ENCODE data around the gene SEMA4D. TPM values are rescaled to one million over a fixed set of nuclear protein-coding genes. Genes with fewer than 3 reads are reported as not detected.
"Not testable (repeated sequence)": the region's sequence is repeated elsewhere in the genome, so short reads cannot be mapped to it uniquely, and the experiment has no call there.

Gene SEMA4D
- total RNA-seq, 4 donors from 2014 or later = 31.1 to 59.2 (median 42.1) TPM

DNA sequence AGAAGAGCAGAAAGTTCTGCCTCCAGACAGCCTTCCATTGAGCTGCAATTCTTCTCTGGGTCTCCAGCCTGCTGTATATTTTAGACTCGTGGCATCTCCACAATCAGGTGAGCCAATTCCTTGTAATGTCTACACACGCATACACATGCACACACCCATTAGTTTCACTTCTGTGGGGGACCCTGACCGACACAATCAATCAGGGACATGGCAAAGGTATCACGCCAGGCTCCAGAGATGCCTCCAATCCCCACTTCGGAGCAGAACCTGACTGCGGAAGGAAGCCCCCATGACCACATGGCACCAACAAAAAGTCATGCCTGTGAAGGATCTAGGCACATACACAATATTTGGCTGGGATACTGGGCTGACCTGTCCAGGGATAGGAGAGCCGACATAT is 21.4 kb downstream of the SEMA4D start:
- intact Hi-C loops (cut with DNase I; ENCODE audit: low total_unique reads) = no loop called here
- 89 to 93% methylated on average over 7 of the region's 7 CpGs for WGBS, 2 donors
- TF ChIP-seq, protein P1, sequence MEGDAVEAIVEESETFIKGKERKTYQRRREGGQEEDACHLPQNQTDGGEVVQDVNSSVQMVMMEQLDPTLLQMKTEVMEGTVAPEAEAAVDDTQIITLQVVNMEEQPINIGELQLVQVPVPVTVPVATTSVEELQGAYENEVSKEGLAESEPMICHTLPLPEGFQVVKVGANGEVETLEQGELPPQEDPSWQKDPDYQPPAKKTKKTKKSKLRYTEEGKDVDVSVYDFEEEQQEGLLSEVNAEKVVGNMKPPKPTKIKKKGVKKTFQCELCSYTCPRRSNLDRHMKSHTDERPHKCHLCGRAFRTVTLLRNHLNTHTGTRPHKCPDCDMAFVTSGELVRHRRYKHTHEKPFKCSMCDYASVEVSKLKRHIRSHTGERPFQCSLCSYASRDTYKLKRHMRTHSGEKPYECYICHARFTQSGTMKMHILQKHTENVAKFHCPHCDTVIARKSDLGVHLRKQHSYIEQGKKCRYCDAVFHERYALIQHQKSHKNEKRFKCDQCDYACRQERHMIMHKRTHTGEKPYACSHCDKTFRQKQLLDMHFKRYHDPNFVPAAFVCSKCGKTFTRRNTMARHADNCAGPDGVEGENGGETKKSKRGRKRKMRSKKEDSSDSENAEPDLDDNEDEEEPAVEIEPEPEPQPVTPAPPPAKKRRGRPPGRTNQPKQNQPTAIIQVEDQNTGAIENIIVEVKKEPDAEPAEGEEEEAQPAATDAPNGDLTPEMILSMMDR (IDR thresholded peaks at IDR 0.05) = no peak
- TF ChIP-seq POLR2A (IDR thresholded peaks at IDR 0.05) = no peak
- H3K4me3 ChIP-seq (ENCODE audit: low read depth, poor library complexity, severe bottlenecking) = no peak overlapping the region
- DNase-seq (ENCODE audit: low spot score in 2 of 2) = peak in 1 of 2 donors; percentile 49

DNA sequence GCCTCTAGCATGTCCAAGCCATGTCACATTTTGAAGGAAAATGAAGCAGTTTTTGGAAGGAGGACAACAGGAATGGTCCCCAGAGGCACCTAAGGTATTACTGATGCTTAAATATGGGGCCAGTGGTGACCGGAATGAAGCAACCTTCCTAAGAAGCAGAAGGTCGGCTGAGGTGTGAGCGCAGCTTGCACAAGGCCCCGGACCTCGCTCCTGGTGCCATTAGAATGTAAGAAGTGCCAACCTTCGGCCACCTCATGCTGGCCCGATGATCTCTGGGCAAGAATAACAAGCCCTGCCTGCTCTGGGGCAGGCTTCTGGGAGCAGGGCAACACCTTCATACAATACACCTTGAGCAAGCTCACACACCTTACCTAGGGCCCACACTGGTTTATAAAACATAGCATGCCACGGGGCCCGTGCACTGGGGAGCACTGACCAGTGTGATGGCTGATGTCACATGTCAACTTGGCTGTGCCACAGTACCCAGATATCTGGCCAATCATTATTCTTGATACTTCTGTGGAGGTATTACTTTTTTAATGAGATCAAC is 21.9 kb downstream of the SEMA4D start:
- WGBS, 2 donors = 88 to 93% methylated on average over 9 of the region's 9 CpGs
- no peak overlapping the region for H3K4me3 ChIP-seq (ENCODE audit: low read depth, poor library complexity, severe bottlenecking)
- TF ChIP-seq, protein P1 (IDR thresholded peaks at IDR 0.05) = no peak
- intact Hi-C loops (cut with DNase I; ENCODE audit: low total_unique reads) = no loop called here
- peak in 1 of 2 donors; percentile 56 for DNase-seq (ENCODE audit: low spot score in 2 of 2)

DNA sequence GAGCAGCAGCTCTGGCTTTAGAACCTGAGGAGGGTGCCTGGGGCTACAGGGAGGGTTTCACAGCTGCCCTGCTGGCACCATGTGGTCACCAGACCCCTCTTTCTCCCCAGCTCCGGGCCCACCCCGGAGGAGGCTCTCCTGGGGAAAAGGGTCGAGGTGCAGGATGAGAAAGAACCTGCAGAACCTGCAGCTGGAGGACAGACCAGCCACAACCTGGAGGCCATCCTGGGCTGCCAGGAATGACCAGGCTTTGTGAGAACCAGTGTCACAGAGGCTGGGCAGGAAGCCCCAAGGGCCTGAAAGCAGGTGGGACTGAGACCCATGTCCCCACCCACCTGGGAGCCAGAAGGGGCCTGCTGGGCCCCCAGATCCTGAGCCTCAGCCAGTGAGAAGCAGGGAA is 23.0 kb downstream of the SEMA4D start:
- intact Hi-C loops (cut with DNase I; ENCODE audit: low total_unique reads) = no loop called here
- TF ChIP-seq, protein P1 (IDR thresholded peaks at IDR 0.05) = no peak
- peak in 1 of 2 donors; percentile 79 for DNase-seq (ENCODE audit: low spot score in 2 of 2)
- H3K4me3 ChIP-seq (ENCODE audit: low read depth, poor library complexity, severe bottlenecking) = no peak overlapping the region
- WGBS, 2 donors = 62 to 81% methylated on average over 3 of the region's 3 CpGs

DNA sequence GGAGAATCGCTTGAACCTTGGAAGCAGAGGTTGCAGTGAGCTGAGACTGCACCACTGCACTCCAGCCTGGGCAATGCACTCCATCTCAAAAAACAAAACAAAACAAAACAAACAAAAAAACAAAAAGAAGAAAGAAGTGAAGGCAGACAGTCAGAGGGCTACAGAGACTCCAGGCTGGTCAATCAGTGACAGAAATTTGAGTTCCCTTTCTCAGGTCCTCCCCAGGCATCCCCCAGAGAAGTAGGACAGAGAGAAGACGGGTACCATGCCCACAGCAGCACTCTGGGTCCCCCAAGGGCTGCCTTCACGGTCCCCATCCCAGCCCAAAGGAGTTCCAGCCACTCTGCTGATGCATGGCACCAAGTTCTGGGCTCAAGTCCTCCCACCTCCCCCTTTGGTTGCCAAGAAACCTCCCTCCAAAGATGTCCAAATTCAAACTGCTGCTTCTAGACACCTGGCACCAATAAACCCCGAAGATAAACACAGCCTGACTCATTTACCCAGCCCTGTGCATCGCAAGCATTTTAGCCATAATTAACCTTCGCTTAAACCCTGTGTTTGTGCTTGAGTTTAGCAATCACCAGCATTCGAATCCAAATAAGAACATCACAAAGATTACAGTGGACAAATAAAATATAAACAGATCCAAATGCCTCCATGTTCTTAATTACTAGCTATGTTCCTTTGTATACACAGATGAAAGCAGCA is 24.0 kb downstream of the SEMA4D start:
- intact Hi-C loops (cut with DNase I; ENCODE audit: low total_unique reads) = no loop called here
- DNase-seq (ENCODE audit: low spot score in 2 of 2) = peak in 1 of 2 donors; percentile 67
- H3K4me3 ChIP-seq (ENCODE audit: low read depth, poor library complexity, severe bottlenecking) = no peak overlapping the region
- WGBS, 2 donors = 67 to 70% methylated on average over 7 of the region's 7 CpGs
- TF ChIP-seq, protein P1 (IDR thresholded peaks at IDR 0.05) = no peak
- TF ChIP-seq POLR2A (IDR thresholded peaks at IDR 0.05) = no peak

DNA sequence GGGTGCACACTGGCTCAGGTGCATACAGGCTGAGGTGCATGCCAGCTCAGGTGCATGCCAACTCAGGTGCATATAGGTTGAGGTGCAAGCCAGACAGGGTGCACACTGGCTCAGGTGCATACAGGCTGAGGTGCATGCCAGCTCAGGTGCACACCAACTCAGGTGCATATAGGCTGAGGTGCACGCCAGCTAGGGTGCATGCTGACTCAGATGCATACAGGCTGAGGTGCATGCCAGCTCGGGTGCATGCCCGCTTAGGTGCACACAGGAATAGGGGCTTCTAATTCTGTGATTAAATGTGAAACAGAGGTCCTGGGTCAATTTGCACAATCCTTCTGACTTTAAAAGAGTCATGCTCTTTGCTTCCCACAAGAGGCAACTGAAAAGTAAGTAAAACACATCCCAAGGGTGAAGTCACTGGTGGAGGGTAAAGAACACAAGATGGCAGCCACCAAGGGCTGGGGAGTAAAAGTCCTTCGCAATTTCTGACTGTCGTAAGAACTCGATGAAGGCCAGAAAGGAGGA is 26.1 kb downstream of the SEMA4D start:
- H3K4me3 ChIP-seq (ENCODE audit: low read depth, poor library complexity, severe bottlenecking); intact Hi-C loops (cut with DNase I; ENCODE audit: low total_unique reads): not testable (repeated sequence)
- WGBS, 2 donors = 86 to 90% methylated on average over 6 of the region's 6 CpGs
- DNase-seq (ENCODE audit: low spot score in 2 of 2) = peak in 1 of 2 donors; percentile 28

DNA sequence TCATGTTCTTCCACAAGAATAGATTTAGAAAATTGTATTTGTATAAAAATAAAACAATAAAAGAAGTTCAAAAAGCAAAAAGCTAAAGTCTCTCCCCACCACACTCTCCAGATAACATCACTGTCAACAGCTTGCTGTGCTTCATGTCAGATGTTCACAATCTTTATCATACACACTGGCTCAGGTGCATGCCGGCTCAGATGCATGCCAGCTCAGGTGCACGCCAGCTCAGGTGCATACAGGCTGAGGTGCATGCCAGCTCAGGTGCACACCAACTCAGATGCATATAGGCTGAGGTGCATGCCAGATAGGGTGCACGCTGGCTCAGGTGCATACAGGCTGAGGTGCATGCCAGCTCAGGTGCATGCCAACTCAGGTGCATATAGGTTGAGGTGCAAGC is 26.5 kb downstream of the SEMA4D start:
- WGBS, 2 donors = 64 to 68% methylated on average over 3 of the region's 3 CpGs
- no peak overlapping the region for H3K4me3 ChIP-seq (ENCODE audit: low read depth, poor library complexity, severe bottlenecking)
- intact Hi-C loops (cut with DNase I; ENCODE audit: low total_unique reads) = no loop called here
- no peak for TF ChIP-seq POLR2A (IDR thresholded peaks at IDR 0.05)
- TF ChIP-seq, protein P1 (IDR thresholded peaks at IDR 0.05) = no peak
- DNase-seq (ENCODE audit: low spot score in 2 of 2) = peak in 1 of 2 donors; percentile 10
